HG03378 (cell line): ENCODE results near the gene NOTCH4.

ENCODE experiments used
- ATAC-seq: cut with Tn5 transposase; IDR thresholded peaks from one replicate; pipeline ENCODE4 v1.9.1; 2021; ENCODE audit warnings: mild to moderate bottlenecking, moderate library complexity; ENCODE audit not compliant: unreplicated experiment

Gene NOTCH4

DNA sequence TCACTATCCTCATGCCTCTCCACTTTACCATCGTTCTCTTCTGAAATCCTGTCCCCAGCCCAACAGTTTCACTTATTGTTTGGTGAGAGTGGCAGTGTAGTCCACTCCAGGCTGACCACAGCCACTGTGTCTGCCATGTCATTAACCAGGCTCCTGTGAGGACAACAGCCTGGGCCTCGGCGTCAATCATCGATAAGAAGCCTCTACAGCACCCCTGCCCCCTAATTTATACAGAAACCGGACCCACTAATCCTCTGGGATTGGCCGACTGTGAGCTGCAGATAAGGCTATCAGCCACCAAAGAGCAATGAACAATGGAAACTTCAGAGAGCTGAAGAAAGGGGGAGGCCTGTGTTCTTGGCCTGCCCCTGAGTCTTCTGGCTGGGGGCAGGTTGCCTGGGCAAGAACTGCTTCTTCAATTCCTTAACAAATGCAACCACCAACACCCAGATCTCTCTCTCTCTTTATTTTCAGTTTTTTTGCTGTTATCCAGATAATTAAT, 56.1 kb downstream of the NOTCH4 start:
- no peak for ATAC-seq

GRCh38 chr6:32167154-32167760, 56.6 kb downstream of the NOTCH4 start:
- no peak for ATAC-seq

GRCh38 chr6:32166411-32167061, 57.3 kb downstream of the NOTCH4 start:
- ATAC-seq: no peak

DNA sequence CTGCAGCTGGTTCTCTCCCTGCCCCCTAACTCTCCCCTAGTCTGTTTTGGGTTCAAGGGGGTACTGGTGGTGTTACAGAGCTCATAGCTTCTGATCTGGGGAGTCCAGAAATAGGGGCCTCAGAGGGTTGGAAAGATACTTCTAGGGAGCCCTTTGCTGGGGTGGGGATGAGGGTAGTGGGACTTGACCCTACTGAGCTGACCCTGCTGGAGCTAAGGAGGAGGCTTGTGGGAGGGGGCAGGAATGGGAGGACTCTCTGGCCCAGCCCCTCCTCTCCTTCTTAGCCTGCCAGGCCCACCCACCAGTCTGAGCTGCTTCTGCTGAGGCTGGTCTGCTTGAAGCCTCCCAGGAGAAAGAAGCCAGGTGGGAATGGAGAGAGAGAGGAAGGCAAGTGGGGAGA, 59.6 kb downstream of the NOTCH4 start, which contains the start of gene EGFL8:
TSS of gene EGFL8 (plus strand) at position 301 of the 400 bp plus-strand sequence. CDS start 1,571 bp downstream, outside the sequence.
- no peak for ATAC-seq

DNA sequence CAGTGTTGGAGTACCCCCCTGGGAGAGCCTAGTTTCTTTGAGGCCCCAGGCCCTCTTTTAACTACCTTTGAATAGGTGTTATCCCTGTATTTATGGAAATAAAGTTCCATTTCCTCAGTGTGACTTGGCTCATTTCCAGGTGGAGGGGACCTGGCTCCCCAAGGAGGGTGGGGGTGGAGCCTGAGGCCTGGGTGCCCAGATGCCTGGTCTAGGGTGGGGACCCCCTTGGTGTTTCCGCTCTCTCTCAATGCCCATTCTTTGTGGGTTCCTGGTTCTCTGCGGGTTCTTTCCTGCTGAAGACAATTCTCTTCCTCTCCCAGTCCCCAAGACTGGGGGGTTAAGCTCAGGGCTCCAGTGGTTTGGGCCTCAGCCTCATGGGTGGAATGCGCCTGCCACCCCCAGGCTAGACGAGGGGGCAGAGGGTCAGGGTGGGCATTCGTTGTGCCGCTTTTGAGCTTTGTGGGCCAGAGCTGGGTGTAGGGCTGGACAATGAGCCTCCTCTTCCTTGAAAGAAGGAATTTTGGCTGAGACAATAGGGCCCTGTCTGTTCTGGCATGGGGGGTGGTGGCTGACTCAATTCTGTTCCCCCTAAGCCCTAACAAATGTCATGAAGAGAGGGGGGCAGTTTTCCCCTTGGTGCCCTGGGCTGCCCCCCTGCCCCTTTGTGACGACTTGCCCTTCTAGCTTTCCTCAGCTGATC, 60.2 kb downstream of the NOTCH4 start:
- ATAC-seq: no peak

DNA sequence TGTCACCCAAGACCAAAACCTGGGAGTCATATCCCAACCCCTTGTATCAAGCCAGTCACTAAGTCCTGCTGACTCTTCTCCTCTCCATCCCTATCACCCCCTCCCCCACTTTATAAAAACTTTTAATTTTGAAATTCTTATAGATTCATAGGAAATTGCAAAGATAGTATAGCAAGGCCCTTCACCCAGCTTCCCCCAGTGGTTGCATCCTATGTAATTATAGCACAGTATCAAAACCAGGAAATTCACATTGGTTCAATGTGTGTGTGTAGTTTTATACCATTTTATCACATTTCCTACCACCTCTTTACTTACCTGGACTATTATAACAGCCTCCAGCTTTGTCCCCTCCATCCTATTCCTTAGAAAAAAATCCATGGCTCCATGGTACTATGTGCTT, 65.8 kb downstream of the NOTCH4 start:
- ATAC-seq: no peak

GRCh38 chr6:32156891-32157290, 67.0 kb downstream of the NOTCH4 start:
- no peak for ATAC-seq

DNA sequence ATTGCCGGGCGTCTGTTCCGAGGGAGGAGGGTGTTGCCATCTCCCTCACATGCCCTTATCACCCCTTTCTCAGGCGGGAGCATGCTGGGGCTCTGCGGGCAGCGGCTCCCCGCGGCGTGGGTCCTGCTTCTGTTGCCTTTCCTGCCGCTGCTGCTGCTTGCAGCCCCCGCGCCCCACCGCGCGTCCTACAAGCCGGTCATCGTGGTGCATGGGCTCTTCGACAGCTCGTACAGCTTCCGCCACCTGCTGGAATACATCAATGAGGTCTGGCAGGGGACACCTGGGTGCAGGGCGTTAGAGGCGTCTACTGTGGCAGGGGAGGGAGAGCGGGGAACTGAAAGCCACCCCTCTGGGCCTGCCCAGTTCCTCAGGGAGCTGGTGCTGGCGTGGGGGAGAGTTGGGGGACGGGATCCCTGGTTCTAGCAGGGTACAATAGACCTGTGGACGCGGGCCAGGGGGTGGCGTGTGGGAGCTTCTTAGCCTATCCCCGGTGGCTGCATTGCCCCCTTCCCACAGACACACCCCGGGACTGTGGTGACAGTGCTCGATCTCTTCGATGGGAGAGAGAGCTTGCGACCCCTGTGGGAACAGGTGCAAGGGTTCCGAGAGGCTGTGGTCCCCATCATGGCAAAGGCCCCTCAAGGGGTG, 69.2 kb downstream of the NOTCH4 start:
- ATAC-seq: no peak

DNA sequence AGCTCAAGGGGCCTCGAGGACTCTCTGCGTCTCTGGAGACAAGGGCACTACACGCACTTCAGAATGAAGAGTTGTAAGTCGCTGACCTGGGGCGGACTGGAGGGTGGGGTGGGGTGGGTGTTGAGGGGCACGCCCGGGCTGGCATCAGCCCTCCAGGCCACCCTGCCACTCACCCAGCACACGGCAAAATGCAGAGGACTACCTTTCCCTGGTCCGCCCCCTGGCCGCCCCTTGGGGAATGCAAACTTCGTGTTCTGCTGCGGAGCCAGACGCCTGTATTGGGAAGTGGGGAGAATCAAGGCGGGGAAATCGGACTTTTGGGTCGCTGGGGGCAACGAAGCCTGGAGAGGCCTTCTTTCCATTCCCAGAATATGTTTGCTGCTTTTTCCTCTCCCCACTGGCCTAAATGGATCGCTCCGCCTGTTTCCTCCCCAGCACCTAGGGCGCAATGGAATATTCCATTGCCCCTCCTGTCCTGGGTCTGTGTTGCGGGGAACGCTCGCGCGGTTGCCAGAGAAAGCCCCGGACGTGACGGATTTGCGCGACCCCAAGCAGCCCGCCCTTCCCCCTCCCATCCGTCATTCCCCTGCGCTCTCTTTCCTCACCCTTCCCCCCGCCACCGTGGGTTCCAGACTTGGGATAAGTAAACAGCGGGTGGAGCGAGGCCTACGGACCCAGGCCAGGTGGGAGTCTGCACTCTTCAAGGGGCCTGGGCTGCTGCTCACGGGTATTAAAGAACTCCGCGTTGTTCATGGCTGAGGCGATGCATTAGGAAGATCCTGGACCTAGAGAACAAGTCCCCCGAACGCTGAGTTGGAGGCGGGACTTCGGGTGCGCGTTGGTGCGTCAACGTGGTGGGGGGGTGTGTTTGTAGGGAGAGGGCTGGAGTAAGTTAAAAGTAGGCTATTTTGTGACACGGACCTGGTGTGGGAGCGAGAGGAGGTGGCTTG, 70.0 kb downstream of the NOTCH4 start, which contains the start of gene PPT2:
TSS of gene PPT2 (plus strand) at position 578 of the 950 bp plus-strand sequence. CDS start 454 bp downstream, outside the sequence.
- no peak for ATAC-seq

DNA sequence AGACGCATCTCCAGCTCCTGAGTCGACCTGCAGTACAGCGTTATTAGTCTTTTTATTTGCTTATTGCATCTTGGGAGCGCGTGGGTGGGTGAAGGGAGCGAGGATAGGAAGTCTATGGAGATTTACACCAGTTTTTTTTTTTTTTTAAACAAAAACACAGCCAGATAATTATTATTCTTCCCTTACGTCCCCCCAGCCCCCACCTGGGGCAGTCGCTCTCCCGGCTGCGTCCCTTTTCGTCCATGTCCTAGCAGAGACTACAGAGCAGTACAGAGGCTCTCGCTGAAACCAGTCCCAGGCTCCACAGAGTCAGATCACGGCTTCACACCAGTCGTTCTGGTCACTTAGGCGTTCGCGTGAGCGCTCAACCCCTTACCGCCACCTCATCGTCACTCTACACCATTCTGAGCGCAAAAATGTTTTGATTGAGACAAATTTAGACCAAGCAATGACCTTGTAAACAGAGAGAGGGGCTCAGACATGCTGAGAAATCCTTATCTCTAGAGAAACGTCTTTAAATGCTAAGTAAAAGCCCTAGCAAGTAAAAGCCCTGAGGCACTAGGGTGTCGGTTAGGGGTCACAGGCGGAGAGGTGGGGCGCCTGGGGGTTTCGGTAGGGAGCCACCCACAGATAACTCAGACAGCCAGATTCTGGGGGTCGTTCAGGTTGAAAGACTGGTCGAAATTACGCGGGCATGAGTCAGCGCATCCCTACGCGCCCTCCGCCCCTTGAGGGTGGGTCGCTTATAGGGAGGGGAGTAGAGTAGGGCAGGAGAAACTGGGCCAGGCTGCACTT, 70.9 kb downstream of the NOTCH4 start:
- no peak for ATAC-seq

- no peak for ATAC-seq
These were observed 71.8 kb downstream of the NOTCH4 start, which contains the start of gene PRRT1 for GRCh38 chr6:32151863-32152768. Gene PRRT1 (minus strand): TSS chr6:32151939. CDS start chr6:32151827, 112 bp downstream.

- no peak for ATAC-seq
These were observed 72.5 kb downstream of the NOTCH4 start for GRCh38 chr6:32151181-32151862.

GRCh38 chr6:32149932-32150870, 73.7 kb downstream of the NOTCH4 start:
- ATAC-seq: no peak

DNA sequence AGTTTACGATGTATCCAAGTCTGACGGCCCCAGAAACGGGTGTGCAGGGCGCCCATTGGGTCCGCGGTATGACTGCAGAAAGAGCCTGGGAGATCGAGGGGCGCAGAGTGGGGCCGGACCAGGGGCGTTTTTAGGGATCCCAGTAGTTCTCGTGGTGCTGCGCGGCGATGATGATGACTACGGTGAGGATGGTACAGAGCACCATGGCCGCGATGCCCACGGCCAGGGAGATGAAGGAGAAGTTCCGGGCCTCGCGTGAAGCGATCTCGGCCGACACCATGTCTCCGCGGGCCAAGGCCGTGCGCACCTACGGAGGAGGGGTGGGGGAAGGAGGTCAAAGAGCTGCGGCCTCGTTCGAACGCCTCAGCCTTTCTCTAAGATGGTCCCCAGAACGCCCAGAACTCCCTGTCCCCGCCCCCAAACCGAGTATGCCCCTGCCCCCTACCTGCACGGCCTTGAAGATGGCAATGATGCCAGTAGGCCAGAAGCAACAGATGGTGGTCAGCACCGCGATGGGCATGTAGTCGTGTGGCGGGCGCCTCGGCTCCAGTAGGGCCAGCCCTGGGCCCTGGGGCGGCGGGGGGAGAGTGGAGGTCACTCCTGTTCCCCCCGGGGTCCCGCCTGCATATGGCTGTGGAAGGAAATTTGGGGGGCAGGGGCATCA, 74.6 kb downstream of the NOTCH4 start:
- ATAC-seq: no peak

GRCh38 chr6:32148289-32149091, 75.4 kb downstream of the NOTCH4 start:
- no peak for ATAC-seq
